Stimulated activated CD8-positive, alpha-beta memory T cell treated with anti-CD3 and anti-CD28 coated beads, Interleukin-4, amount 100 ng/mL, for 4 hours (primary cell): Measurements from ENCODE around the gene EMC8.

Source experiments
- DNase-seq, 2 donors: peaks; one replicate each; pipeline ENCODE4 v3.0.0-alpha.2; 2020; ENCODE audit warnings: low read depth in 2 of 2, low spot score in 1 of 2

Gene EMC8

DNA sequence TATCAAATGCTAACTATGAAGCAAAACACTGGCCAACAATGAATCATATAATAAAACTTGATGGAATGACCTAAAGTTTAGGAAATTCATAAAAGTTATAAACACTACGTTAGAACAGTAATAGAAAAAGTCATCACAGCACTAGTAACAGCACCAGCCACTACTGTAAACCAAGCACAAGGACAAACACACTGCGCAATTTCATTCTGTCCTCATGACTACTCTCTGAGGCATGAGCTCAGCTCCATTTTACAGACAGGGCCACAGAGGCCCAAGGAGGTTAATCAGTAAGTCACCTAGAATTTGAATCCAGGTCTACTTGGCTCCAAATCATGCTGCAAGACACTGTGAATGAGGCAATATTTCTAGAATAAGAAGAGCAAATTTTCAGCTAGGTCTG, 13.4 kb downstream of the EMC8 start:
- DNase-seq, result no peak

DNA sequence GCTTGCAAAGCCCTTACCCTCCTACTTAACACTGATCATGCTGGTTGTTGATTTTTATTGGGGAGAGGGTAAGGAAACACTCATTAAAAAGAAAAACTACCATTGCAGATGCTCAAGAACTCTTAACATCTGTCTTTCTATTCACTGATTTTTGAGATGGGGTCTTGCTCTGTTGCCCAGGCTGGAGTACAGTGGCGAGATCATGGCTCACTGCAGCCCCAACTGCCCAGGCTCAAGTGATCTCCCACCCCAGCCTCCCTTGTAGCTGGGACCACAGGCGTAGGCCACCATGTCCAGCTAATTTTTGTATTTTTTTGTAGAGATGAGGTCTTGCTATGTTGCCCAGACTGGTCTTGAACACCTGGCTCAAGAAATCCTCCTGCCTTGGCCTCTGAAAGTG, 14.5 kb downstream of the EMC8 start:
- no peak for DNase-seq

DNA sequence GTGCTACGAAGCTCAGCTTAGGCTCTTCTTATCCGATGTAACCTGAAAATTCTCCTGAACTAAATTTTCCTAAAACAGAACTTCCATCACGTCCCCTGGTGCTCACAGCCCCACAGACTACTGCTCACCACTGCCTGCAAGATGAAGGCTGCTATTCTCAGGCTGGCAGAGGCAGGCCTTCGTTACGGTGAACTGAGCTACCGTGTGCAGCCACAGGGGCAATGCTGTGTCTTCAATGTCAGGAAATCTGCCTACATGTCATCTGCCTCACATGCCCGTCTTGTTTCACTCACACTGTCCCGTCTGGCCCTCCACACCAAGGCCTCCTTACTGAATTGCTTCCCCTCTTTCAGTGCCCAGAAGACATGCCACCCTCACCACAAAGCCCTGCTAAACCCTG, 15.9 kb downstream of the EMC8 start:
- no peak for DNase-seq

DNA sequence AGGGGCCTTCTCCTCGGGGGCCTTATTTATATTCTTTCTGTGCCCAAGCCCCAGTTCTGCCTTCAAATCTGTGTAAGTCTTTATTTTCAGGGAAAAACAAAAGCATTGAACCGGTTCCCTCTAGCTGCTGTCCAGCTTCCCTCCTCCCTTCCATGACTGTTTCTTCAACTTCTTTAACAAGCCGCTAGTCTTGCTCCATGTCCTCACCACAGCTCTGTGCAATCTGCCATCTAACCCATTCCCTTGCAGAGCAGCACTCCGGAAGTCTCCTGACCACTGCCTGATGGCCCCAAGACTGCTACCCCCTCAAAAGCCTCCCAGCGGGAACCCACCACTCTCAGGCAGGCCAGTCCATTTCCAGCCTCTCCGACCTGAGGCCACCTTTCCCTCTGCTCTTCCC, 16.9 kb downstream of the EMC8 start:
- DNase-seq, result no peak

DNA sequence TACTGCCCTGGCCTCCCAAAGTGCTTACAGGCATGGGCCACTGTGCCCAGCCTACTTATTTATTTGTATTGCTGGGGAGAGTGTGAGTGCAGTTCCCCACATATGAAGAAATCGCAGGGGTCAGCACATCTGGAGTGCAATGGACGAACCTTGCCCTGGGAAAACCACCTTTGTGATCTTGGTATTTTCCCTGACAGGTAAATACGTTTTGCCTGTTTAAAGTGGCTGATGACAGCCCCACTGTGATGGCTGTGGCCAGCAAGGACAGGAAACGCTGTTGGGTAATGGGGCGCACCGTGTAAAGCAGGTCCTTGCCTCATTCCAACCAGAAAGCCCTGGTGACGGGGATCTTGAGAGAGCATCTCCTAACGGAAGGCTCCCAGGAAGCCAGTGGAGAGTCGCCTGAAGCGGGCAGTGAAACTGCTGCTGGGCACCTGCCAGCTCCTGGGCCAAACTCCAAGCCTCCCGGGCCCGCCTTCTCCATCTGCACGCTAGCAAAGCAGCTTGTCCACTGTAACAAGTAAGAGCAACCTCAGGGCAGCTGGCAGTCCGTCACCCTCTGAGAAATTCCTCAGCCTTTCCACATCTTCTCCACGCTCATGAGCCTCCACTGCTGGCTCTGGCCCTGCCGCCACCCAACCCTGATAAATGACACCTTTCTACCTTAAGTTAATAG, 17.5 kb downstream of the EMC8 start:
- no peak for DNase-seq

DNA sequence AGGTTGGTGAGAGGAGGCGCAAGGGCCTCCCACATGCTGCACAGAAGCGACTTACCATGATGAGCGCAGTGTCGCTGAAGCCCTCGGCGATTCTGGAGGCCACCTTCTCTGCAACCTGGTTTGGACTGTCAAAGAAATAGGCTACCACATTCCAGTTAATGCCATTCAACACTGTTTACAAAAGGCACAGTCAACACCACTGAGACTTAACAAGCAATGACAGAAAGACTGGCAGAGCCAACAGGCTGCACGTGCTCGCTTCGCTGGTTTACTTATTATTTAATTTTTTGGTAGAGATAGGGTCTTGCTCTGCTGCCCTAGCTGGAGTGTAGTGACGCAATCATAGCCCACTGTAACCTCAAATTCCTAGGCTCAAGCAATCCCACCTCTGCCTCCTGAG, 18.2 kb downstream of the EMC8 start:
- no peak for DNase-seq

DNA sequence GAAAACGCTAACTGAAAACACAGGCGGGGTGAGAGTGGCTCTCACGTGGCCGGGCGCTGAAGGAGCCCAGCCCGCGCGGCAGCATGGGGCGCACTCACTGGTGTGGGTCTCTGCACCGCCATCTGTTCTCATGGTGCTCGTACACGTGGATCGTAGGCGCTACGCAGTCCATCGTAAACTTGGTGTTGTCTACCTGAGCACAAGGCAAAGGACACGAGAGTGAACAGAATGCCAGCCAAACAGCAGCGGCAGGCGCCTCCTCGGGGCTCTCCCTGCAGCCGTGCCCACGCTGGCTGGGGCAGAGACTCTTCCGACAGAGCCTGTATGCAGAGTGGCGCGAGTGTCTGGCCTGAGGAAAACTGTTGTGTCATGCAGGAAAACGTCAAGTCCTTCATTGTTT, 19.1 kb downstream of the EMC8 start:
- no peak for DNase-seq

DNA sequence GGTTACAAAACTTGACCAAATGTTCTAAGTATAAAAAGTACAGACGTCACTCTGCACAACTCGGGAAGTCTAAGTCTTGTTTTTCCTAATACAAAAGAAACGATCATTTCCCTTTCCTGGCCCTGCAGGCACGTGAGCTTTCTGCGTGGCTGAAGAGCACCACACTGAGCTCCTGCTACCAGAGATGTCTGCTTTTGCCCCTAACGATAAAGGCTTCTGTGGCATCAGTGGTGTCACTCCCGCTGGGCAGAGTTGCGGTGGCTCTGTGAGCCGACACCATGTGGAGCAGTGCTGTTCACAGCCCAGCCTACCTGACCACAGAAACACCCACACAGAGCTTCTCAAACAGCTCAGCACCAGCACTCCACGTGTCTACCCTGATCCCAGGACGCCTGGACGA, 20.5 kb downstream of the EMC8 start:
- peak in 1 of 2 donors; percentile 12 for DNase-seq

DNA sequence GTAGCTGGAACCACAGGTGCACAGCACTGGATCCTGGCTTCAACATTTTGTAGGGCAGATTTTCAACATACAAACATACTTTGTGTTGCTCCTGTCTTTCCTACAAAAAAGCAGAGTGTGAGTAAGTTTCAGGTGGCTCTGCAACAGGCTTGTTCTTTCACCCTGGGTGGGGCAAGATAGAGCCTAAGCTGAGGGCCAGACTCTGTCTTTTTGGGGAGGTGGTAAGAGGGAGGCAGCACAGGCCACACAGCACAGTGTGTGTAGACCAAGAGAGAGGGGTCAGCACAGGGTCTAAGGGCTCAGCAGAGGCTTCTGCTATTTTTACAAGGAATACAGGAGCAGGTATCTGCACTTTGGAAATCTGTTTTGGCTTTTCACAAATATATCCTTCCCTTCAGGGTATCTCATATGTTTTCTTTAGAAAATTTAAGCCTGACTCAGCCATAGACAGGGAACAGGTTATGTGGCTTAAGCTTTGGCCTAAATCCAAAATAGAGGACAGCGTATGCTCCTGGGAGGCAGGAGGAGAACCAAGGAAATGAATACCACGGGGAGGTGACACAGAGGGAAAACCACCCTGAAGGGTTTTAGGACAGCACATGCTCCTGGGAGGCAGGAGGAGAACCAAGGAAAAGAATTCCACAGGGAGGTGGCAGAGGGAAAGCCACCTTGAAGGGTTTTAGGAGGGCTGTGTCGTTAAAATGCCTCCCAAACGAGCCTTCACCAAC, 21.6 kb downstream of the EMC8 start:
- no peak for DNase-seq

DNA sequence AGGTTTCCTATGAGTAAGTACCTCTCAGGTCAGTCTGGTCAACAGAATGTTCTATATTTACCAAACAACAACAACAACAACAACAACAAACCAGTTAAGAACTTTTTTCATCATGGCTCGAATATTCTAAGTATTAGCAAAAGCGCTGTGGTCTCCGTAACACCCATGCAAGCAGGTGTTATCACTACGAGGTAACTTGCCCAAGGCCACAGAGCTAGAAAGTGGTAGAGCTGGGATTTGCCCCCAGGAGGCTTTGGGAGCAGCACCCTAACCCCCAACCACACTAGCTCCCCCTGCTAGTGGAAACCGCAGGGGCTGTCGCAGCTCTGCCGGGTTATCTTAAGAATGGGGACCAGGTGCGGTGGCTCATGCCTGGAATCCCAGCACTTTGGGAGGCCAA, 24.5 kb downstream of the EMC8 start:
- no peak for DNase-seq

DNA sequence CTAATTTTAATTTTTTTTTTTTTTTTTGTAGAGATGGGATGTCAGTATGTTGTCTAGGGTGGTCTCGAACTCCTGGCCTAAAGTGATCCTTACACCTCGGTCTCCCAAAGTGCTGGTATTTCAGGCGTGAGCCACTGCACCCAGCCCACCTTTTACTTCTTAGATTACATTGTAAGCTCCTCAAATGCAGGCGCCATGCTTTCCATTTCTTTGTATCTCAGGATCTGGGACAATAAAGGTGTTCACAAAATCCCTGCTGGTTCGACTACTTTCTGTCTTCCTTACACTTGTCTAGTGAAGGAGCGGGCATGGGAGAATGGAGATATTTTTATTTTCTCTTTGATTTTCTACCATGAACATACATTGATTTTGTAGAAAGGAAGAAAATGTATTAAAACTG, 25.2 kb downstream of the EMC8 start:
- no peak for DNase-seq

DNA sequence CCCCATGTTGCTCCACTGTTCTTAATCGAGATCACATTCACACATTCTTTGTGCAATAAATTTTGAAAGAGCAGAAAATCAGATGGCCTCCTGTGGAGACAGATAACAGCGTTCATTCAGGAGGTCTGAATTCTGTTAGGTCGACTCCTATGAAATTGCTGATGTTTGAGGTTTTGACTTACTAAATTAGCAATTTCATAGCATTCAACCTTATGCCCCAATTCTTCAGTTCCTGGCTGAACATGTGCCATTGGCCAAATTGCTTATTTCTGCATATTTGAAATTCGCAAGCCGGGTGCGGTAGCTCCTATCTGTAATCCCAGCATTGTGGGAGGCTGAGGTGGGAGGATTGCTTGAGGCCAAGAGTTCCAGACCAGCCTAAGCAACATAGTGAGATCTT, 26.3 kb downstream of the EMC8 start:
- no peak for DNase-seq

DNA sequence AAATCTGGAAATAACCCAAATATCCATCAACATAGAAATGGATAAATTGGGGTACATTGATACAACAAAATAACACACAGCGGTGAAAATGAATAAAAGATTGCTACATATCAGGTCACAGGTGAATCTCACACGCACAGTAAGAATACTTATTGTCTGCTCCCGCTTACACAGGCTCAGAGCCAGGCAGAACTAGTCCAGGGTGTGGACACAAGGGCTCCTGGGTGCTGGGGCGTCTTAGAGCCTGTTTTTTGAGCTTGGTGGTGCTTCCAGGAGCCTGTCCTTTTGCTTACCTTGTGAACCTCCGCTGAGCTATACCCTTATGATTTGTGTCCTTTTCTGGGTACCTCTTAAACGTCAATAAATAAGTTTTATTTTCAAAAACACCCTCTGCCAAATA, 28.6 kb downstream of the EMC8 start:
- no peak for DNase-seq

DNA sequence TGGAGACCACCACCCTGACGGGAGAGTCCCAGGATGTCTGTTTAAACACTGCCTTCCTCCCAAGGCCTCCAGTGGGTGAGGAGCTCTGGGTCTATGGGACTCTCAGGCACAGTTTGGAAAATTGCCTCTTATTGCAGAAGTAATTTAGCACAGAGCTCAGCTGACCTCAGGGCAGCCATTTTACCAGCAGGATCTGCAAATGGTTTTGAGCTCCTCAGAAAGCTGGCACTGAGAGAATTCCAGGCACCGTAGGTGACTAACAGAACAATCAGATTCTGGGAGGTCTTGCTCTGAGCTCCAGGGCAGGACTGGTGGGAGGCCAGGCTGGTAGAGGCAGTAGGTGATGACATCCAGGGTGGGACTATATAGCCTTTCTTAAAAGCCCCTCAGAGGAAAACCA, 31.1 kb downstream of the EMC8 start:
- no peak for DNase-seq

DNA sequence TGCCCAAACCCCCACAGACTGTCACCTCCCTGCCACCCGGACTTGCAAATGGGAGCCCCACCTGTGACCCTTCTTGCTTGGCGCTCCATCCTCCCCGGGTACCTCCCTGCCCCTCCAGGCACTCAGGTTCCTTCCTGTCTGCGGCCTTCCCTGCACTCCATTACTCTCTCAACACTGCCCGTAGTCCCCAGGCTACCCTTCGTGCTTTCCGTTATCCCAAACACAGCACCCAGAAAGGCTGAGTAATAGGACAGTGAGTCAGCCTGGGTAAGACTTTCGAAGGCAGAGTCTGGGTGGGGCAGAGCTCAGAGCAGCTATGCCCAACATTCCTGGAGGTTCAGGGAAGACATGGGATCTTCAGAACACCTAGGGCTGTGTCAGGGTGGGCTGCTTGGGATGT, 31.8 kb downstream of the EMC8 start:
- DNase-seq, result no peak

DNA sequence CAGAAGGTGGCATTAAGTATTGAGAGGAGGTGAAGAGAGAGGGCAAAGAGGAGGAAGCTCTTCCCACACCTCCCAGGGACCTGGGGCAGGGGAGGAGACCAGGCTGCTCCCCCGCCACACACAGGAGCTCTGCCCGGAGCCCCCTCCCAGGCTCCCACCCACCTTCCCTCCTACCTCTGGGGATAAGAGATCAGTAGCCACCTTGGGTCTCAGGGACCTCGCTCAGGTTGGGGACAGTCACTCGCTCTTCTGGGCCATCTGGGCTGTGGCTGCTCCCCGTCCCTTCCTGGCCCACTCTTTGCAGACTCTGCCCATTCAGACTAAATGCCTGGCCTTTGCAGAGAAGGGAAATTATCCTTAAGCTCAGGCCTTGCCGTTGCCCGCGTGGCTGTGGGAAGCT, 33.6 kb downstream of the EMC8 start:
- no peak for DNase-seq

DNA sequence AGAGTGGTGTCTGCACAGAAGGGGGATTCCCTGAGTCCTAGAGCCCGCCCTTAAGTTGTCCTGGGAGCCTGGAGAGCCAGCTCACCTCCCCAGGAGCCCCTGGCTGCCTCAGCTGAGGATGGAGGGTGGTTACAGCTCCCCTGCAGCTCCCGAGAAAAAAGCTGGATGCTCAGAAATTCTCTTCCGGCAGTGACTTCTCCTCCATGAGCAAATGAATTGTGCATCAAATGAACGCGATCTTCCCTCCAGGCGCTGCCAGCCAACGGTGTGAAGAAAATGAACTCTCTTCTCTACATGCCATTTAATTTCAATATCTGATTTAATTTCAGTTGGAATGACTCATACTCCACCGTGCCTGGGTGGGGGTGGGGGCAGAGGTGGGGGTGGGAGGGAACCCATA, 34.1 kb downstream of the EMC8 start:
- no peak for DNase-seq

DNA sequence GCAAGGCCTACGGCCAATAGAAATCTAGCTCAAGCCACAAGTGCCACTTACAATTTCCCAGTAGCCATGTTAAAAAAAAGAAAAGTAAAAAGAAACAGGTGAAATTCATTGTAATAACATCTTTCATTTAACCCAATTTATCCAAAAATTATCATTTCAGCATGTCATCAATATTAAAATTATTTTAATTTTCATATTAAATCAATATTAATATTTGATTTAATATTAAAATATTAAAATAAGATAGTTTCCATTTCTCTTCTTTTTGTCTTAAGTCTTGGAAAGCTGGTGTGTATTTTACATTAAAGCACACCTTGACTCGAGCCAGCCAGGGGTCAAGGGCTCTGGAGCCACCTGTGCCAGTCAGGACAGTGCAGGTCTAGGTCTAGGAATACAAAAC, 35.7 kb downstream of the EMC8 start:
- no peak for DNase-seq

DNA sequence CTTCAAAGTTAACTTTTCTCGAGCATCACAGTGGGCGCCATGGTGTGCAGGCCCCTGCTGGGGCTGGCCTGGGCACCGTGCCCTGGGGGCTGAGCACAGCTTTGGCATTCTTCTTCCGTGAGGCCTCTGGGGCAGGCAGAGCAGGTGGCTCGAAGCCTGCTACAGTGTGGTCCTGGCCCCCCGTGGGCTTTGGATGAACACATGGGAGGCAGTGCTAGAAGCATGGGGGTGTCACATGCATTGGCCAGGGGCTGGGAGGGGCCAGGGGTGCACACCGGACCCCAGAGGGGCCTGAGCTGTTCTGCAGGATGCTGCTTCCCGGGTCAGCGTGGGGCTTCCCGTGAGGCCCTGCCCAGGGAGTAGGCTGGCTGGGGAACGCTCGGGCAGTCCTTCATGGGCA, 36.4 kb downstream of the EMC8 start:
- no peak for DNase-seq

DNA sequence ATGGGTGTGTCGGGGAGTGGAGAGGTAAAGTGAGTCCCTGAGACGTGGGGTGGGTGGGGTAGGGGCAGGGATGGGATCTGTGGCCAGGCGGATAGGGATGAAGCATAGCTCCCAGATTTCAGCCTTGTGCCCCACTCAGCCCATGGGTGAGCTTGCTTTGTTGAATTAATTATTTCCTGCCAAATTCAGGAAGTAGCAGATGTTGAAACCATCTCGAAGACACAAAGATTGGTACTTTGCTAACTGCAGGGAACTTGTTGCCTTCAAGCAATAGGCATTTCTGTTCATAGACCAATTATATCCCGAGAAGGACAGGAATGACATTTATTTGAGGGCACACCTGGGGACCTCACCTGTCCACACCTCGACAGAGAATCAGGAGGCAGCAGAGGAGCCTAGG, 37.5 kb downstream of the EMC8 start:
- DNase-seq, result no peak

DNA sequence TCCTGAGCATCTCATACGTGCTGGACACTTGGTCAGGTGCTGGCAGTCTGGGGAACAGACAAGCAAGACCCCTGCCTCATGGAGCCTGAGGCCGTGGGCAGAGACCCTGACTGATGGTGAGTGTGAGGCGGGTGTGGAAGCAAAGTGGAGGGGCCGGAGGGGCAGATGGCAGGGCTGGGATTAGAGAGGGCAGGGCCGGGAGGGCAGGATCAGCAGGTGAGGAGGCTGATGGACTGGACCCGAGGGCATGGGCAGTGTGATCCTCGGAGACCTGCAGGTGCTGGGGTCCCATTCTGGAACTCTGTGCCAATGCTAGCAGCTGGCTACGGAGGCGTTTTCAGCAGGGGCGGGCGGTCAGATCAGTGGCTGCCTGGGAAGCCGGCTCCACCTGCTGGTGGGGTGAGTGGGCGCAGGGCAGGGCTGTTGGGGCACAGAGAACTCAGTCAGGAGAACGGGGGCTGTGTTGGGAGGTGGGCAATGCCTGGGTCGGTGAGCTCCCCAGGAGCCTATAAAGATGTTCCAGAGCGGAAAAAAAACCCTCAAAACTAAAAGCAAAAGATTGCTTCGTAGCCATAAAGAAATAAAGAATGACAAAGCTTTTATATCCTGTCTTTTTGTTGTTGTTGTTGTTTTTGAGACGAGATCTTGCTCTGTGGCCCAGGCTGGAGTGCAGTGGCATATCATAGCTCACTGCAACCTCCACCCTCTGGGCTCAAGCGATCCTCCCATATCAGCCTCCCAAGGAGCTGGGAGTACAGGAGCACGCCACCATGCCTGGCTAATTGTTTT, 39.5 kb downstream of the EMC8 start:
- no peak for DNase-seq

DNA sequence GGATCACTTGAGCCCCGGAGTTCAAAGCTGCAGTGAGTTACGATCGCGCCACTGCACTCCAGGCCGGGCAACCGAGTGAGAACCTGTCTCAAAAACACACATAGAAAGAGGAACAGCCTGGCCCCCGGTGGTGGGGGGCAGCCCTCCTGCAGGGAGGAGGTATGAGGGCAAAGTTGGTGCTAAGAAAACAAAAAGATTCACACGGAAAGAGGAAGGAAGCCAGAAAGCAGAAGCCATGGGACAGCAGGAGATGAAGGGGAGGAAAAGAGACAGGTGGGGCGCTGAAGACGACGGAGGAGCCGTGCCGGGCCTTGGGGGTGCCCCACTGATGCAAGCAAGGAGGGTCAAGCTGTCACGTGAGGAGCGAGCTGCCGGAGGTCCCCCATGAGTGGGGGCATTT, 40.2 kb downstream of the EMC8 start:
- DNase-seq, result no peak
